Common myeloid progenitor, CD34-positive (primary cell): ENCODE results near the gene TENT4B.
"Not testable (repeated sequence)": the region's sequence is repeated elsewhere in the genome, so short reads cannot be mapped to it uniquely, and the experiment has no call there.

ENCODE experiments used
- CTCF ChIA-PET: fragments of 350-600 bp; sonication (Branson Sonifier 250); formaldehyde crosslinking; loops from one replicate; lab custom pipeline; 2021; ENCODE audit warnings: antibody characterized with exemption; lab: Charles Lee
- POLR2A ChIA-PET: fragments of 350-600 bp; sonication (Branson Sonifier 250); formaldehyde crosslinking; loops from one replicate; lab custom pipeline; 2021; ENCODE audit warnings: antibody characterized with exemption; lab: Charles Lee
- DNase-seq, 3 donors: peaks; one replicate each; pipeline versions ENCODE4 v3.0.0 to v3.0.0-alpha.2; 2013
- H3K27ac ChIP-seq, 2 experiments: 1 replicate in 1 of 2; 2 replicates in 1 of 2; pipeline ENCODE4 v1.7.0; 2013; ENCODE audit warnings: inconsistent platforms in 2 of 2, low read length in 2 of 2, mild to moderate bottlenecking in 2 of 2, low read depth in 1 of 2, moderate library complexity in 1 of 2; ENCODE audit not compliant: severe bottlenecking in 2 of 2, insufficient read depth in 1 of 2, poor library complexity in 1 of 2
- H3K27me3 ChIP-seq, 5 experiments: replicated peaks in 2 of 5; 1 replicate in 3 of 5; 2 replicates in 2 of 5; pipeline versions ENCODE4 v1.6.1 to v1.7.0; 2013; ENCODE audit warnings: low read length in 4 of 5, mild to moderate bottlenecking in 2 of 5, moderate library complexity in 2 of 5, inconsistent platforms in 1 of 5; ENCODE audit not compliant: insufficient read depth in 5 of 5, control insufficient read depth in 4 of 5
- H3K36me3 ChIP-seq, 4 experiments: 1 replicate in 2 of 4; 2 replicates in 2 of 4; pipeline versions ENCODE4 v1.6.1 to v1.7.0; 2013; ENCODE audit warnings: low read length in 3 of 4, control low read depth in 1 of 4, mild to moderate bottlenecking in 1 of 4; ENCODE audit not compliant: control insufficient read depth in 4 of 4, insufficient read depth in 4 of 4
- H3K4me1 ChIP-seq, 4 experiments: 1 replicate in 3 of 4; 2 replicates in 1 of 4; pipeline versions ENCODE4 v1.6.1 to v1.7.1; 2013; ENCODE audit warnings: low read length in 3 of 4, mild to moderate bottlenecking in 3 of 4, control low read depth in 1 of 4, inconsistent platforms in 1 of 4, moderate library complexity in 1 of 4; ENCODE audit not compliant: control insufficient read depth in 4 of 4, insufficient read depth in 4 of 4; ENCODE audit errors: control extremely low read depth in 1 of 4
- H3K4me3 ChIP-seq, 7 experiments: 1 replicate in 4 of 7; 2 replicates in 3 of 7; pipeline versions ENCODE4 v1.5.1 to v1.7.0; 2013; ENCODE audit warnings: mild to moderate bottlenecking in 7 of 7, low read length in 6 of 7, moderate library complexity in 6 of 7, inconsistent platforms in 2 of 7, low read depth in 2 of 7, control low read depth in 1 of 7; ENCODE audit not compliant: insufficient read depth in 4 of 7, control insufficient read depth in 1 of 7; ENCODE audit errors: extremely low read depth in 1 of 7
- H3K9me3 ChIP-seq, 5 experiments: 1 replicate in 4 of 5; 2 replicates in 1 of 5; pipeline versions ENCODE4 v1.6.1 to v1.7.1; 2013; ENCODE audit warnings: low read length in 4 of 5, mild to moderate bottlenecking in 2 of 5, inconsistent platforms in 1 of 5, low read depth in 1 of 5, moderate library complexity in 1 of 5; ENCODE audit not compliant: control insufficient read depth in 4 of 5, insufficient read depth in 2 of 5; ENCODE audit errors: control extremely low read depth in 1 of 5
- WGBS: methylation state at CpG from one replicate; pipeline ENCODE4 v1.1.5; 2013; ENCODE audit not compliant: insufficient coverage; 5-methylcytosine and 5-hydroxymethylcytosine counted together

Gene TENT4B

DNA sequence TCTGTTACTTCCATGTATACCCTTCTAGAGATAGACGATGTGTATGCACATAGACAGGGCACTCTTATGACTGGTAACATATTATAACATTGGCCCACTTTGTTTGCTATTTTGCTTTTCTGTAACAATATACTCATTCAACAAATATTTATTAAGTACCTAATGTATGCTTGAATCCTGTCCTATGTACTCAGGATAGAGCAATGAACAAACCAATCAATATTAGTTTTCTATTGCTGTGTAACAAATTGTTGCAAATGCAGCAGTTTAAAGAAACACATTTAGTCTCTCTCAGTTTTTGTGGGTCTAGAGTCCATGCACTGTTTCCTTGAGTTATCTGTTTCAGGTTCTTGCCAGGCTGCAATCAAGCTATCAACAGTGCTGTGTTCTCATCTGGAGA, 29.7 kb upstream of the TENT4B start:
- no peak for DNase-seq
- H3K4me3 ChIP-seq, result no peak overlapping the region
- H3K27ac ChIP-seq, result no peak overlapping the region
- no CpG with 5 or more reads among the region's 1 CpG for WGBS
- no peaks in the 10 kb centered on the region for H3K27me3 ChIP-seq
- POLR2A ChIA-PET, result no interaction called here
- CTCF ChIA-PET, result no interaction called here
- H3K9me3 ChIP-seq, result no peaks in the 10 kb centered on the region
- no peaks in the 10 kb centered on the region for H3K4me1 ChIP-seq
- H3K36me3 ChIP-seq, result no peaks in the 10 kb centered on the region

DNA sequence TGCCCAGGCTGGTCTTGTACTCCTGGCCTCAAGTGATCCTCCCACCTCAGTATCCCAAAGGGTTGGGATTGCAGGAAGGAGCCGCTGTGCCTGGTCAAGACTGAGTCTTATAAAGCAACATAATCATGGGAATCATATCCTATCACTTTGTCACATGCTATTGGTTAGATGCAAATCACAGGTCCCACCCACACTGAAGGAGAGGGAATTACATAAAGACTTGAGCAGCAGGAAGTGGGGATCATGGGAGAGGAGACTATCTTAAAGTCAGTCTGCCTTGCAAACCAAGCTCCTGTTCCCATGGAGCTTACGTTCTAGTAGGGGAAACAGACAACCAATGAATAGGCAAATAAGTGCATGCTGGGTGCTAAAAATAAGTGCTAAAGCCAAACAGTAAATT, 28.3 kb upstream of the TENT4B start:
- Histone ChIP-seq H3K9me3 (no peaks in the 10 kb centered on the region), H3K27me3 (no peaks in the 10 kb centered on the region), H3K36me3 (no peaks in the 10 kb centered on the region), H3K4me3 (no peak overlapping the region), H3K4me1 (no peaks in the 10 kb centered on the region), H3K27ac (no peak overlapping the region)
- 100% methylated on average over 1 of the region's 2 CpGs for WGBS
- no peak for DNase-seq
- ChIA-PET POLR2A (no interaction called here), CTCF (no interaction called here)

DNA sequence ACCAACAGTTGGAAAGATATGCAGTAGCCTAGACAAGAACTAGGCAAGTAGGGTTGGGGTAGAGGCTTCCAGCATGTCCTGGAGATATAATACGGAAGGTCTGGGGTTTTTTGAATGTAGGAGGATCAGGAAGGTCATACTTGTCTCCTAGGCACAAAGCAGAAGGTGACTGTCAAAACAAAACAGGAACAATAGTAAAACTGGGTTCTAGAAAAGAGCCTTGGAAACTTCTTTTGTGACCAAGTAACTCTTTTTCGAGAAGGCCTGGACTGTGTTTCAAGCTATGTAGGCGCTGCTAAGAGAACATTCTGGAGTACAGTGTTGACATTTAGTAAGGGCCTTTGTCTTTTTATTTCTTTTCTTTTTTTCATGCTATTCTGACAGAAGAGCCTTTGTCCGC, 26.9 kb upstream of the TENT4B start:
- no peak for DNase-seq
- Histone ChIP-seq H3K4me3 (no peak overlapping the region), H3K27ac (no peak overlapping the region), H3K36me3 (no peaks in the 10 kb centered on the region), H3K4me1 (no peaks in the 10 kb centered on the region), H3K27me3 (no peaks in the 10 kb centered on the region), H3K9me3 (no peaks in the 10 kb centered on the region)
- CTCF ChIA-PET, result interaction anchor here (1.1 to 2.5 kb wide), 2 partner anchors 10 to 82 kb away, joined by 3 to 9 read pairs; no protein-coding TSS in a partner anchor
- WGBS, result 97% methylated on average over 4 of the region's 4 CpGs
- POLR2A ChIA-PET, result no interaction called here

DNA sequence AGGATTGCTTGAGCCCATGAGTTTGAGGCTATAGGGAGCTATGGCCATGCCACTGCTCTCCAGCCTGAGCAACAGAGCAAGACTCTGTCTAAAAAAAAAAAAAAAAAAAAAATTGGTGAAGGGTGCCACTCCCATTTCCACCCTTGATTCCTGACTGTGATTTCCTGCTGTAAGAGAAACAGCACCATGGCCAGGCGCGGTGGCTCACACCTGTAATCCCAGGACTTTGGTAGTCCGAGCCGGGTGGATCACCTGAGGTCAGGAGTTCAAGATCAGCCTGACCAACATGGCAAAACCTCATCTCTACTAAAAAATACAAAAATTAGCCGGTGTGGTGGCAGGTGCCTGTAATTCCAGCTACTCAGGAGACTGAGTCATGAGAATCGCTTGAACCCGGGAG, 20.5 kb upstream of the TENT4B start:
- CTCF ChIA-PET, result interaction anchor here (0.8 kb wide), 1 partner anchor 78 kb away, joined by 3 read pairs; no protein-coding TSS in a partner anchor
- 100% methylated on average over 5 of the region's 7 CpGs for WGBS
- POLR2A ChIA-PET, result interaction anchor here (0.6 kb wide), 1 partner anchor 17 kb away, joined by 3 read pairs; no protein-coding TSS in a partner anchor

DNA sequence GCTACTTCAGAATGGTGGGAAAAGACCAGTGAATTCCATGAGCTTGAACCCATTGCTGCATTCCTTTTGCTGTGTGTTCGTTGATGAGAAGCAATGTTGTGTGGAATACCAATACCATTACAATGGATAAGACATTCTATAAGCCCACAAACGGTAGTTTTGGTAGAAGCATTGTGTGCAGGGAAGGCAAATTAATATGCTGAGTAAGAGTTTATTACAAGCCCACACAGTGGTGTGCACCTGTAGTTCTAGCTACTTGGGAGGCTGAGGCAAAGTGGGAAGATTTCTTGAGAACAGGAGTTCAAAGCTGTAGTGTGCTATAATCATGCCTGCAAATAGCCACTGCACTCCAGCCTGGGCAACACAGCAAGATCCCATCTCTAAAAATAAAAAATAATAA, 19.9 kb upstream of the TENT4B start:
- POLR2A ChIA-PET, result no interaction called here

More for the DNA sequence above, 20.5 kb upstream of the TENT4B start:
- not testable (repeated sequence) for DNase-seq, H3K36me3 ChIP-seq, H3K4me1 ChIP-seq, H3K4me3 ChIP-seq, H3K27ac ChIP-seq, H3K9me3 ChIP-seq, H3K27me3 ChIP-seq

DNA sequence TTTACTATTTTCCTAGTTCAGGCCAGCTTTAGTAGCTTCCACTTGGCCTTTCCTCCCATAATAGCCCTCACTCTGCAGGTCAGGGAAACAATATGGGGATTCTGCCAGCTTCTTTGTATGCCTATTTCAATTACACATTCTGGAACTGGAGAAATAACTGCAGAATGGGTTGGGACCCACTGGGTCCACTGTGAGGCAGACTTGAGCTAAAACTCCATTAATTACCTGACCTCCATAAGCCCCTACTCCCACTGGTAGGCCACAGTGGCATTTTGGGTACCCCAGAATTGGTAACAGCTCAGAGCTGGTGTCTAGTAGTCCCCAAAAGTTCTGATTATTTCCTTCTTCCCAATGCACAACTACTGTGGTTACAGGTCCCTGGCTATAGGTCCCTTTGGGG, 16.7 kb upstream of the TENT4B start:
- CTCF ChIA-PET, result interaction anchor here (1.0 to 1.9 kb wide), 9 partner anchors 9 to 76 kb away, joined by 3 to 14 read pairs (median 5); no protein-coding TSS in a partner anchor
- Histone ChIP-seq H3K9me3 (peaks cover 0 to 6% (median 0%) of the 10 kb centered on the region in 5 experiments), H3K4me1 (no peaks in the 10 kb centered on the region), H3K4me3 (no peak overlapping the region), H3K27me3 (no peaks in the 10 kb centered on the region), H3K36me3 (no peaks in the 10 kb centered on the region), H3K27ac (no peak overlapping the region)
- peak in 1 of 3 donors; percentile 22 for DNase-seq
- POLR2A ChIA-PET, result interaction anchor here (0.6 kb wide), 1 partner anchor 60 kb away, joined by 3 read pairs; no protein-coding TSS in a partner anchor

More for the DNA sequence above, 19.9 kb upstream of the TENT4B start:
- H3K9me3 ChIP-seq, result no peaks in the 10 kb centered on the region
- WGBS, result no CpG with 5 or more reads among the region's 2 CpGs
- no peak overlapping the region for H3K27ac ChIP-seq
- no peaks in the 10 kb centered on the region for H3K4me1 ChIP-seq
- H3K27me3 ChIP-seq, result no peaks in the 10 kb centered on the region
- H3K4me3 ChIP-seq, result no peak overlapping the region
- no peak for DNase-seq
- CTCF ChIA-PET, result interaction anchor here (0.8 kb wide), 1 partner anchor 78 kb away, joined by 3 read pairs; no protein-coding TSS in a partner anchor
- no peaks in the 10 kb centered on the region for H3K36me3 ChIP-seq

DNA sequence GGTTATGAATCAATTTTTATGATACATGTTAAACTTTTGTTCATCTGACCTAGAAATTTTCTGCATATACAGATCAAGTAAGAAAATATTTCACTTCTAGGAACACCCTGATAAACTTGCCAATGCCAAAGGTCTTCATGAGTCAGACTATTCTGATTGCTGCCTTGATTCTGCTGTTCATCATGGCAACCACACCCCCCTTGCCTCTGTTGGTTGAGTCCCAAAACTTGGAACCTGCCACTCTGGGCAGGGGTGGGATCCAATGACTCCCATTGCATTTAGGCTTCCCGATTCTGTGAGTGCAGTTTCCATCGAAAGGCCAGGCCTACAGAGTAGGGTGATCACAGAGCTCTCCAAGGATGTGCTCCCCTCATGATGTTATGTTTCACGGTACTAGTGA, 15.8 kb upstream of the TENT4B start:
- WGBS, result 93% methylated on average over 3 of the region's 3 CpGs
- no peak overlapping the region for H3K27ac ChIP-seq
- H3K4me3 ChIP-seq, result no peak overlapping the region
- CTCF ChIA-PET, result interaction anchor here (0.5 to 1.9 kb wide), 5 partner anchors 8 to 113 kb away, joined by 3 to 14 read pairs (median 3); no protein-coding TSS in a partner anchor
- peaks cover 0 to 6% (median 0%) of the 10 kb centered on the region in 5 experiments for H3K9me3 ChIP-seq
- no peaks in the 10 kb centered on the region for H3K36me3 ChIP-seq
- H3K4me1 ChIP-seq, result no peaks in the 10 kb centered on the region
- H3K27me3 ChIP-seq, result no peaks in the 10 kb centered on the region
- POLR2A ChIA-PET, result no interaction called here
- no peak for DNase-seq
